ENCODE measurements around the gene RPLP1.

GRCh38 chr15:69502470-69503045 lies 49.9 kb downstream of the RPLP1 start:
- TF ChIP-seq POLR2AphosphoS5 (IDR thresholded peaks at IDR 0.05; ENCODE audit: borderline replicate concordance, low read depth, low read length), result no peak
- TF ChIP-seq EZH2 (IDR thresholded peaks at IDR 0.05), result no peak

All from SK-N-MC (cell line).